ENCODE data around the gene DIRAS1.
A peak's percentile ranks its signal among the peaks of the same experiment; 100 is the strongest.

DIRAS1 gene

GRCh38 chr19:2754659-2755447 is 33.7 kb upstream of the DIRAS1 start:
- DNase-seq, result no peak

GRCh38 chr19:2751438-2751830 is 30.3 kb upstream of the DIRAS1 start:
- DNase-seq, result no peak

- no peak for DNase-seq
These were observed 29.8 kb upstream of the DIRAS1 start for GRCh38 chr19:2750808-2751437.

- DNase-seq, result no peak
These were observed 26.2 kb upstream of the DIRAS1 start for GRCh38 chr19:2747349-2747748.

- no peak for DNase-seq
These were observed 22.9 kb upstream of the DIRAS1 start for GRCh38 chr19:2744113-2744512.

- DNase-seq, result no peak
These were observed 21.9 kb upstream of the DIRAS1 start for GRCh38 chr19:2743099-2743498.

GRCh38 chr19:2740314-2740656 is 19.1 kb upstream of the DIRAS1 start:
- no peak for DNase-seq

GRCh38 chr19:2739602-2740313 is 18.6 kb upstream of the DIRAS1 start, which contains the start of gene SLC39A3:
TSS of gene SLC39A3 (minus strand) at chr19:2740017. CDS start at chr19:2737257, 2,760 bp downstream.
- peak; percentile 87 for DNase-seq

- DNase-seq, result no peak
These were observed 15.5 kb upstream of the DIRAS1 start for GRCh38 chr19:2736550-2737190.

- DNase-seq, result no peak
These were observed 14.2 kb upstream of the DIRAS1 start for GRCh38 chr19:2735374-2735773.

GRCh38 chr19:2734589-2735288 is 13.6 kb upstream of the DIRAS1 start:
- DNase-seq, result no peak

GRCh38 chr19:2733930-2734588 is 12.9 kb upstream of the DIRAS1 start:
- no peak for DNase-seq

GRCh38 chr19:2732883-2733282 is 11.7 kb upstream of the DIRAS1 start:
- no peak for DNase-seq

- DNase-seq, result no peak
These were observed 11.1 kb upstream of the DIRAS1 start for GRCh38 chr19:2732157-2732725.

- DNase-seq, result no peak
These were observed 10.2 kb upstream of the DIRAS1 start for GRCh38 chr19:2731181-2731995.

GRCh38 chr19:2729943-2730818 is 9.0 kb upstream of the DIRAS1 start:
- no peak for DNase-seq

- no peak for DNase-seq
These were observed 7.7 kb upstream of the DIRAS1 start for GRCh38 chr19:2728783-2729387.

GRCh38 chr19:2727640-2727944 is 6.4 kb upstream of the DIRAS1 start:
- DNase-seq, result no peak

GRCh38 chr19:2726904-2727639 is 5.9 kb upstream of the DIRAS1 start:
- no peak for DNase-seq
